Stimulated activated CD4-positive, alpha-beta T cell treated with anti-CD3 and anti-CD28 coated beads, Interleukin-2, amount 100 ng/mL, for 48 hours (primary cell): ENCODE measurements around the gene SLC35G2.
"Not testable (repeated sequence)": the region's sequence is repeated elsewhere in the genome, so short reads cannot be mapped to it uniquely, and the experiment has no call there.

ENCODE experiments used
- DNase-seq, 2 donors: peaks; one replicate each; pipeline ENCODE4 v3.0.0-alpha.2; 2020

The SLC35G2 gene

GRCh38 chr3:136835813-136836510 lies 17.0 kb downstream of the SLC35G2 start:
- no peak for DNase-seq

DNA sequence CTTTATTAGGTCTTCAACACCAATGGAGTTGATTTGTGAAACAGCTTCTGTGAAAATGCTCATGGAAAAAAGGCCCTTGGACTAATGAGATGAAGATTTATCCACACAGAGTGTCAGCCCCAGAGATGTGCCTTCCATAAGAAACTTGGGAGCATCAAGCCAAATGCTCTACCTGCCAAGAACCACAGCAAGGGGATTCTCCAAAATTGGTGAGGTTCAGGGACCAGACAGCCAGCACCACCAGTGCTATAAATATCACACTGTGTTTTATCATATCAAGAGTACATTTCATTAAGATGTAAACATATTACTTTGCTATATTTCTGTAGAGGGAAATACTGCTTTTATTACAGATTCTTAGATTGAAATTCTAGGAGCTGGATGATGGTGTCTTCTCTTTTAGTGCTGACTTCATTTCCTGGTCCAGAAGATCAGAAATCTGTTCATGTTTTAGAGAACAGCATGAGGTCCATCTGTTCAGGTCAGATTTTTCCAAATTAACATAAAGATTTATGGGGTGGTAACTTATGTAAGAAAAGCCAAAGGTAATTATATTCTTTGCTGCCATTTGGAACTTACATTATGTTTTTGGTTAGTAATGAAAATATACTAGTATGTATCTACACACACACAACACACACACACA lies 17.7 kb downstream of the SLC35G2 start:
- no peak for DNase-seq

DNA sequence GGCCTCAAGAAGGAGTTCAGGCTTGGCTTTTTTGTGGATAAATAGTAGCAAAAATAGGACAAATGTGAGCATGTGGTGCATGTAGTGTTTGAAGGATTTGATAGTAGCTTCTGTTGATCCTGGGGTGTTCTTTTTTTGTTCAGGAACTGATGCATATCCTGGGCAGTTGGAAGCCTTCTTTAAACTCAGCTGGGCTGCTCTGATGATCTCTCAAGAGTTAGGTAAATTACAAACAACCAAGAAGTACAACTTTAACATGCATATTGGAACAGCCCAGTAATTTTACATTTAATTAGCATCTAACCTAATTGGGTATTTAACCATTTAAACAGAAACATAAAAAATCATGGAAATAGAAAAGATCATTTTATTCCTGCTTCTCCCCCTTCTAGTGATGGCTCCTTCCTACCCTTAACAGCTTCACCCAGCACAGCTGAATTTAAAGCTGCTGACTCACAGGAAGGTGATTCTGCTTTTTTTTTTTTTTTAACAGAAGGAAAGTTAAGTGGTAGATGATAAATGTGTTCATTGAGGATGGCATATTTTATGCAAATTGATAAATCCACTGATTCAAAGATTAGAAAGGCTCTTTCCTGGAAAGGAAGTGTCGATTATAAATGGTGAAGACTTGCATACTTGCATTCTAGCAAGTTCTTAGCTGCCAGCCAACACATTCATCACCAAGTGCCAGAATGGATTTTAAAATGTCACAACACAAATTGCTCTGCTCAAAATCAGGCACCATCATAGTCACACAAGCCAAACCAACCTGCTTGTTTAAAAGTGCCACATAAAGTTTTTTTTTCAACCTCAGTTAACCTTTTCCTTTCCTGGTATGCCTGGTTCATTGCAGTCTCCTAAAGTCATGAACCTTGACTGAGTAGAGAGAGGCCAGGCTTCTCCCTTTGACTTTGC lies 20.0 kb downstream of the SLC35G2 start:
- no peak for DNase-seq

- DNase-seq = no peak
Observed at GRCh38 chr3:136839556-136839931, 20.6 kb downstream of the SLC35G2 start.

DNA sequence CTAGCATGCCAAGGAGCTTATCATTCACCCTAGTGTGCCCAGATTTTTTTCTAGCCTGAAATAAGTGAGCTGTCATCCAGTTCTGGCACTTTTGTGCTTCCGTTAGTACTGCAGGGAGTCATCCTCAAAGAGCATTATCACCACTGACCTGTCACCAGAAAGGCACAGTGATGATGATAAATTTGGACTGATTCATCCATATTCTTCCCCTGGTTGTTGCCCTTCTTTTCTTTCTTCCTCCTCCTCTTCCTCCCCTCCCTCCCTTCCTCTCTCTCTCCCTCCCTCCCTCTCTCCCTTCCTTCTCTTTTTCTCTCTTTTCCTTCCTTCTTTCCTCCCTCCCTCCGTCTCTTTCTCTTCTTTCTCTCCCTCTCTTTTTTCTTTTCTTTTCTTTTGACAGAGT lies 21.3 kb downstream of the SLC35G2 start:
- DNase-seq = no peak

- DNase-seq = no peak
Observed at GRCh38 chr3:136842294-136842693, 23.4 kb downstream of the SLC35G2 start.

- no peak for DNase-seq
Observed at GRCh38 chr3:136844724-136845123, 25.8 kb downstream of the SLC35G2 start.

- DNase-seq = no peak
Observed at GRCh38 chr3:136852180-136852579, 33.3 kb downstream of the SLC35G2 start.

DNA sequence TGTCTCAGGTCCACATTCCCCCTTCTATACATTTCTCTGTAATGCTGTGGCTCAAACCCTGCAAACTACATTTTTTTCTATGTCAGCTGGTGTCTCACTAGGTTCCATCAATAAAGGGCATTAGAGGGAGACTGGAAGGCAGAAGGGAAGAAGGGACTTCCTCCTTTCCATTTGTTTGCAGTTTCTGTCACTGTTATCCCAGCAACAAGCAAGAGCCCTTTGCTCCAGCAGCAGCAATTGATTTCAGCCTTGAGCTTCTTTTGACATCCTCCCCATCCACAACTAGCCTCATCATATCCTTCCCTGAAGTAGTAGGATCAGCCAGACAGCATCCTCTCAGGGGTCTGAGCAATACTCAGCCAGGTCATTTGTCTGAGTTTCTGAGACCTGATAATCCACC lies 37.7 kb downstream of the SLC35G2 start:
- no peak for DNase-seq

DNA sequence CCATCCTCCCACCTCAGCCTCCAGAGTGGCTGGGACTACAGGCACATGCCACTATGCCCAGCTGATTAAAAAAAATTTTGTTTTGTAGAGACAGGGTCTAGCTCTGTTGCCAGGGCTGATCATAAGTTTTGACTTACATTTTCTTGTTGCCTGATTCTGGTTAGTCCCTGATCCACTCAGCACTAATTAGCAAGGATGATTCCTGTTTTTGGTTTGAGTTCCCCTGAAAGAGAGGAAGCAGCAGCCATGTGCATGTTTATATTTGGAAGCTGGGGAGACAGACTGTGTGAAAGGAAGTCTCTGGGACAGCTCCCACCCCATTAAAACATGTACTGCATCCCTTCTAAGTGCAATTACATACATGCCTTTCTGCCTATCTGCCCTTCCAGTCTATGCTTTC lies 39.5 kb downstream of the SLC35G2 start:
- DNase-seq = no peak

GRCh38 chr3:136860541-136860940 lies 41.6 kb downstream of the SLC35G2 start:
- no peak for DNase-seq

DNA sequence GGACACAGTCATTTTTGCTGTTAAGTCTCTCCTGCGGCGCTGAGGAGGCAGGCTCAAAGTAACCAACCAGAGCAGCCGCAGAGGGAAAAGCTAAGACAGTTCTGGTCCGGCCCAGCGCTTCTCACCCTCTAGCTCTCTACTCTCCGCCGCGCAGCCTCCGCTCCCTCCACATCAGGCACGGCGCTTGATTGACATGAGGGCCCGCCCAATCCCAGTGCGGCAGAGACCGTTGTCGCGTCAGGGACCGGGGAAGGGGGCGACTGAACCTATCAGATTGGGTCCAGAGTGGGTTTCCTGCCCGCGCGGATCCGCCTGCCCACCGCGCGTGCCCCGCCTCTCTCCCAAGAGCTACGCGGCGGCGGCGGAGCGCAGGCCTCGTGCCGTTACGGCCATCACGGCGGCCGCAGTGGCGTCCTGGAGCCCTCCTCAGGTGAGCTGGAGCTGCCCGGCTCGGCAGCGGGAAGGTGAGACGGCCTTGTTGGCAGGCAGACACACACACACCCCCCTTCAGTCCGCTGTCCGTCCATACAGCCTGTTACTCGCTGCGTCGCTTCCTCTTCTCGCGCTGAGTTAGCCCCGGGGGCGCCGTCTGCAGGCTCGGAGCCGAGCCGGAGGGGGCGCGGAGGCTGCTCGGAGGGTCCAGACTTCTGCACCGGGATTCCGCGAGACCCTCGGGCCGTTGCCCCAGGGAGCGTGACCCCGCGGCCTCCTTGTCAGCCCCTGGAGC lies 43.1 kb downstream of the SLC35G2 start, which contains the start of gene NCK1:
NCK1 (plus strand) TSS at position 319 of the 727 bp plus-strand sequence. CDS start 65,794 bp downstream, outside the sequence.
- DNase-seq = peak; percentile 93

DNA sequence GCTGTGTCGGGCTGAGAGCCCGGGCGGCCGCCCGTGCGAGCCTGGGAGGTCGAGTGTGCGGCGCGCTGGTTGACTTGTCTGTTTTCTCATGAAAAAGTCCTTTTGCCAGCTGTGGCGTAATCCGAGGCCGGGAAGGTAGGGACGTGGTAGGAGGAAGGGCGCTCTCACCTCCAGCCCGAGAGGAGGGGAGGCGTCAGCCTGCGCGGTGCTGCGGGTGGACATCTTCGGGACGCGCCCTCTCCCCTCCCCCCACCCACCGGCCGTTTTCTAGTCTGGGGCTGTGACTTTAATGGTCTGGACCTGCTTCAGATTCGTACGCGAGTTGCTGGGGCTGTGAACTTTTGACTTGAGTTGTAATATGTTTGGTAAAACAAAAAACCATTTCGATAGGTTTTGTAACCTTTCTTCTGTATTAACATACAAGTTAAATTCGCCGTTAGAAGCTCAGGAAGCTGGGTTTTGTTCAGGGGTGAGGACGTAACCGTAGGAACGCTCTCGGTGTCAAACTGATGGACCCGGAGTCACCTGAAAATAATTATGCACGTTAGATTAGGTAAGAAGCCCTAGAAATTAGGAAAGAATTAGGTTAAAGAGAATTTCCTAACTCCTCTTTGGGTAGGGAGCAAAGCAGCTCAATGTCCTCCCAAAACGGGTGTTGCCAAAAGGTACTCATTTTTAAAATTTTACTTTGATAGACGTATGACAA lies 43.8 kb downstream of the SLC35G2 start:
- DNase-seq = peak; percentile 32 to 34

DNA sequence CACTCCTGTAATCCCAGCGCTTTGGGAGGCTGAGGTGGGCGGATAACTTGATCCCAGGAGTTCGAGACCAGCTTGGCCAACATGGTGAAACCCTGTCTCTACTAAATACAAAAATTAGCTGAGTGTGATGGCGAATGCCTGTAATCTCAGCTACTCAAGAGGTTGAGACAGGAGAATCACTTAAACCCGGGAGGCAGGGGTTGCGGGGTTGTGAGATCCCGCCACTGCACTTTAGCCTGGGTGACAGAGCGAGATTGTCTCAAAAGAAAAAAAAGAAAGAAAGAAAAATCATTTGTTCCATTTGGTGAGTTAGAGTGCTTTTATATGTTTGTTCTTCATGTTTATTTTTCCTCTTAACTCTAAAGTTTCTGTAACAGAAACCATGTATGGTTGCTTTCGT lies 50.4 kb downstream of the SLC35G2 start:
- DNase-seq = no peak

- not testable (repeated sequence) for DNase-seq
Observed at GRCh38 chr3:136872258-136872657, 53.3 kb downstream of the SLC35G2 start.

GRCh38 chr3:136879510-136879909 lies 60.6 kb downstream of the SLC35G2 start:
- DNase-seq = not testable (repeated sequence)

- no peak for DNase-seq
Observed at GRCh38 chr3:136882571-136882970, 63.6 kb downstream of the SLC35G2 start.

DNA sequence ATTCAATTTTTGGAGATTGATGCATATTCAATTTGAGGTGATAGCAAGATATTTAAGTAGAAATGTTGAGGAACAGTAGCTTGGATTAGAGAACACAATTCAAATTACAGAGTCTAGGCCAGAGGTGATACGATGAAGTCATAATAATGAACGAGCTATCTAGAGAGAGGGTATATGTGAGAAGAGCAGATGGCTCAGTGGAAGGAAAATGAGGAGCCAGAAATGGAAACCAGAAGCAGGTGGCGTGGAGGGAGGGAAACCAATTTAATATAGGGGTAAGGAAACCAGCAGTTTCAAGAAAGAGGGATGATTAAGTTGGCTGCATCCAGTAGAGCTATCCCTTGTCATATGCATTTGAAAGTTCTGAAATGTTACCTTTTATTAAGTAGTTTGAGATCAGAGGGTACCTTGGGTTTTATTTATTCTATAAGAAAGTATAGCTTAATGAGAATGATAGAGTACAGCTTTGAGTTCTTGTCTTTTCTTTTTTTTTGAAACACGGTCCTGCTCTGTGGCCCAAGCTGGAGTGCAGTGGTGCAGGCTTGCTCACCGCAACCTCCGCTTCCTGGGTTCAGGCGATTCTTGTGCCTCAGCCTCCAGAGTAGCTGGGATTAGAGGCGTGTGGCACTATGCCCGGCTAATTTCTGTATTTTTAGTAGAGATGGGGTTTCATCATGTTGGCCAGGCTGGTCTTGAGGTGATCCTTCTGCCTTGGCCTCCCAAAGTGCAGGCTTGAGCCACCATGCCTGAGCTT lies 65.2 kb downstream of the SLC35G2 start:
- DNase-seq = no peak

GRCh38 chr3:136885357-136886213 lies 66.7 kb downstream of the SLC35G2 start:
- DNase-seq = no peak

- DNase-seq = no peak
Observed at GRCh38 chr3:136889947-136890346, 71.0 kb downstream of the SLC35G2 start.
